ENCODE measurements around the gene S100A10.

The S100A10 gene

DNA sequence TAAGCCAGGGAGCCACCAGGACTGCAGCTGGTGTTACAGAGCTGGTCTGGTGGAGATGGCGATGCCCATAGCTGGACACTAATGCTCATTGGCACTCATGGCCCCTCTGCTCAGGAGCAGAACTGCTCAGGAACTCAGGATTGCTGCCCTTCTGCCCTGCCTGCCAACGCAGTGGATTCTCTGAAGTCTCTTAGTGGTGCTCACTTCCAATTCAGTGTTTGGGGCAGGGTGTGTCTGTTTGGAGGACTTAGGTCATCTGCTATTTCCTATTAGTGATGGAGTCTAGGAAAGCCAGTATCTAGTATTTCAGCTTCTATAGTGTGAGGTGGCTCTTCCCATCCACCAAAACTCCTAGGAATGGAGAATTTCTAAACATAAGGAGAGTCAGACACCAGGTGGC lies 29.1 kb downstream of the S100A10 start:
- DNase-seq (ENCODE audit: low read depth) = no peak

- no peak for DNase-seq (ENCODE audit: low read depth)
Observed at GRCh38 chr1:151963288-151963687, 30.4 kb downstream of the S100A10 start.

DNA sequence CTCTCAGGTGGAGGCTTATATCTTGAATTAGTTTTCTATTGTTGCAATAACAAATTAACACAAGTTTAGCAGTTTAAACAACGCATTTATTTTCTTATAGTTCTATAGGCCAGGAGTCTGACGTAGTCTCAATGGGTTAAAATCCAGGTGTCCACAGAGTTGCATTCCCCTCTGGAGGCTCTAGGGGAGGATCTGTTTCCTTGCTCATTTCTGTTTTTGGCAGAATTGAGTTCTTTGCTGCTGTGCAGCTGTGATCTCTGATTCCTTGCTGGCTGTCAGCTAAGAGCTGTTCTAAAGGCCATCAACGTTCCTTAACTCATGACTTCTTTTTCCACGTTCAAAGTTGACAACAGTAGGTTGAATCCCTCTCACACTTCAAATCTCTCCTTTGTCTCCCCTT lies 31.8 kb downstream of the S100A10 start:
- no peak for DNase-seq (ENCODE audit: low read depth)

- DNase-seq (ENCODE audit: low read depth) = no peak
Observed at GRCh38 chr1:151960780-151961513, 32.7 kb downstream of the S100A10 start.

DNA sequence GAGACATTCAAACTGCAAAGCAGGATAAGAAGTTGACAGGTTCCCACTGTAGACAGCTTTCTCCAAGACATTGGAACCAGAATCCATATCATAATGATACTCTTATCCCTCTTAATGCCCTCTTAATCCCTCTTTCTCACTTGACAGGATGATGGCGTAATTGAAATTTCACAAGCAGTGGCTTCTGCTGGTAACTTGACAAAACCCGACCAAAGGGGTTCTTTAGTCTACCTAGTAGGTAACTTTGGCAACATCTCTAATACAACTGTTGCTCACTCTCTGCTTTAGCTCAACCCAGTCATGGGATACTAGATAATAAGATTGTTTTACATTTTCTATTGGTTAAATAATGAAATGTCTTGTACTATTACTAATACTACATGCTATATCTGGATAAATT lies 34.7 kb downstream of the S100A10 start:
- DNase-seq (ENCODE audit: low read depth) = no peak

GRCh38 chr1:151956957-151957497 lies 36.6 kb downstream of the S100A10 start:
- no peak for DNase-seq (ENCODE audit: low read depth)

GRCh38 chr1:151953409-151954094 lies 40.1 kb downstream of the S100A10 start:
- no peak for DNase-seq (ENCODE audit: low read depth)

DNA sequence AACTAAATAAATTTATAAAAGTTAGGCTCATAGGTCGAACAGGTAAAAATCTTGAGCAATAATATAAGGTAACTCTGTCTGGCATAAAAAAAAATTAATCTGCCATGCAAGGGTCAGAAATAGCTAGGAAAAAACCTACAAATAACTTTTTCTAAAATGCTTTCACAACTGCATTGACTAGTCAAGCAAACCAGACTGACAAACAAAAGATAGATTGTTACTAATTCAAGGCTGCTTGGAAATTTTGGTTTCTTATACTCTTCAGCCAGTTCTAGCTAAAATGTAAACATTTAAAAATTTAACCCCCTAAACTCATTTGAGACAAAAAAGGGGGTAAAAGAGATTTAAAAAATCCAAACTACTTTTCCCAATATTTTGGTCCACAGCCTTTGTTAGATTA lies 40.8 kb downstream of the S100A10 start:
- DNase-seq (ENCODE audit: low read depth) = no peak

DNA sequence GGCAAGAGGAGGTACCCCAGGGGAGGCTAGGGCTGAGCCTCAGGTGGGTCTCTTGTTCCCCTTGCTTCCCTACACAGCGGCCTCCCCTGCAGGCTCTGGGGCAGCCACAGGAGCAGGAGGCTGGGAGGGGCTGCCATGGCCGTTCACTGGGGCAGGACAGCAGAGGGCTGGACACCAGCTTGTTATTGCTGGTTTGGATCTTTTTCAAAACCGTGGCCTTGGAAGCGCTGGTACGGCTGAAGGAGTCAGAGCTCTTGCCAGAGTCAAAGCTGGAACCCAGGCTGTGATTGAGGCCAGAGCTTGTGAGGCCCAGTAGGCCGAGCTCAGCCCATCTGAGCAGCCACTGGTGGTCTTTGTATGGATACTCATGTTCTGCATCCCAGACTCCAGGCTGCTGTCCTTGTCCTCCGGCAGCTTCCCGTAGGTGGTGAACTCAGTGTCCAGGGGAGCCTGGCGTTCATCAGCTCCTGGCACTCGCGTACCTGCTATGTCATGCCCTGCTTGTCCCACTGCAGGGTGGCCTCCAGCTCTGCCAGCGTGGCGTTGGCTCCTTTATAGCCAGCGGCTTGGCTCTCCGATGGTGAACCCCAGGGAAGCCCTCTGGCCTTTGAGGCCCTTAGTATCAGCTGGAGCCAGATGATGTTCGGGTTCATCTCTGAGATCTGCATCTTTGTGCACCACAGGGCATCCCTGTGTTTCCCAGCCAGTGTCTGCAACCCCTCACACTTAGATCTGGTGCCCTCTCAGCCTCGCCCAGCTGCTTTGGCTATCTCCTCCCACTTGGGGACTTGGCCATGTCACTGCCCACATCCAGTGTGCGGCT lies 44.1 kb downstream of the S100A10 start:
- no peak for DNase-seq (ENCODE audit: low read depth)

- DNase-seq (ENCODE audit: low read depth) = no peak
Observed at GRCh38 chr1:151948506-151948905, 45.2 kb downstream of the S100A10 start.

DNA sequence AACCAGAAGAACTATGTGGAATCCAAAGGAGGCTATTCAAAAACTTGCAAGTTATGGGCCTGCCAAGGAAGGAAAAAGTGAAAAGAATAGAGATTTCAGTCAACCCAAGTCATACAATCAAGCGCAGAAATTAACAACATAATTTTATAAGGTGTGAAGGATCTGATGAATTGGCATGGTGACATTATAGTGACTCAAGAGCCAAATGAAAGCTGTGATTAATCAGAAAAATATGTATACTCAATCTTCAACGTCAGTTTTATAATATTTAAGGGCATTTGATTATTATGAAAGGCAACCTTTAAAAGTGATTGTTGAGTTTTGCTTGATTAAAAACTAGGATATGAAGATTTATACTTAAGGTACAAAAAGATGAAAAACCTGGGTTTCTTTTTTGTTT lies 46.5 kb downstream of the S100A10 start:
- no peak for DNase-seq (ENCODE audit: low read depth)

- peak; percentile 64 for DNase-seq (ENCODE audit: low read depth)
Observed at GRCh38 chr1:151945725-151946722, 47.6 kb downstream of the S100A10 start.

- no peak for DNase-seq (ENCODE audit: low read depth)
Observed at GRCh38 chr1:151944857-151945575, 48.6 kb downstream of the S100A10 start.

- no peak for DNase-seq (ENCODE audit: low read depth)
Observed at GRCh38 chr1:151944126-151944856, 49.4 kb downstream of the S100A10 start.

GRCh38 chr1:151943591-151943990 lies 50.1 kb downstream of the S100A10 start:
- DNase-seq (ENCODE audit: low read depth) = no peak

GRCh38 chr1:151942882-151943281 lies 50.8 kb downstream of the S100A10 start:
- no peak for DNase-seq (ENCODE audit: low read depth)

DNA sequence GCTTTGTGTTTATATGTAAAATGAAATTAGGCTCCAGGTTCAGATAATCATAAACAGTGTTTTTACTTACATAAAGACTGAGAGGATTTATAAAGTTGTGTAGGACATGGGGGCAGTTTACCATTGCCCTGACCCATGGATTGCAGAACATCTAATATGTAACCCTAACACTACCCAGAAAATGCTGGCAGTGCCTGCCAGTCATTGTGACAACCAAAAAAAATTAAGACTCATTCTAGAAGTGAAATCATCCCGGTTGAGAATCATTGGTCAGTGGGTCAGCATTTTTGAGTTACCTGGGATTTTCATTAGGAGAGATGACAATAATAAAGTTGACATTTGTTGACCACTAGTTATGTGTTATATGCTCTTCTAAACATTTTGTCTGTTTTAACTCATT lies 53.1 kb downstream of the S100A10 start:
- DNase-seq (ENCODE audit: low read depth) = no peak

- no peak for DNase-seq (ENCODE audit: low read depth)
Observed at GRCh38 chr1:151939779-151940178, 53.9 kb downstream of the S100A10 start.

DNA sequence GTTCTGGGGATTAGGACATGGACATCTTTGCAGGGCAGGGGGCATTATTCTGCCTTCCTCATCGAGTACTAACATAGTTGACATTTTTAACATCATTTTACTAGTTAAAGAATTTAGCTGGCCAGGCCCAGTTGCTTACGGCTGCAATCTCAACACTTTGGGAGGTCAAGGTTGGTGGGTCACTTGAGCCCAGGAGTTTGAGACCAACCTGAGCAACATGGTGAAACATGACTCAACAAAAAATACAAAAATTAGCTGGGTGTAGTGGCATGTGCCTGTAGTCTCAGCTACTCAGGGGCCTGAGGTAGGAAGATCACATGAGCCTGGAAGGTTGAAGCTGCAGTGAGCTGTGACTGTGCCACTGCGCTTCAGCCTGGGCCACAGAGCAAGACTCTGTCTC lies 54.5 kb downstream of the S100A10 start:
- no peak for DNase-seq (ENCODE audit: low read depth)

DNA sequence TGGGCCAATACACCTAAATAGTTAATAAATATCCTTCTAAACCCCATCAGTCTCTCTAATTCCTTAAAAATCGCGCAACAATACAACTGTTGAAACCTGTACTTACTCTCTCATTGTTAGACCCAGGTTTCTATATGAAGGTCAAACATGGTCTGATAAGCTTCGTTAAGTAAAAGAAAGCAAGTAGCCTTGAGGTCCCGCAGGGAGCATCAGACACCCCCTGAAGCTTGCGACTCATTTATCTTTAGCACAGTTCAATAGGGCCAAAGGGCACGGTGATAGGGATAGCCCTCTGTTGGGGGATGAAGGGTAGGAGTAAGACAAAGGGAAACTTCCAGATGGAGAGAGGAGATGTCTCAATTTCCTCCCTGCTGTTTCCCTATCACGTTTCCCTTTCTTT lies 57.0 kb downstream of the S100A10 start:
- DNase-seq (ENCODE audit: low read depth) = no peak
